ENCODE results near the gene PCLO.
A peak's percentile ranks its signal among the peaks of the same experiment; 100 is the strongest.
"Not testable (repeated sequence)": the region's sequence is repeated elsewhere in the genome, so short reads cannot be mapped to it uniquely, and the experiment has no call there.

Gene PCLO

DNA sequence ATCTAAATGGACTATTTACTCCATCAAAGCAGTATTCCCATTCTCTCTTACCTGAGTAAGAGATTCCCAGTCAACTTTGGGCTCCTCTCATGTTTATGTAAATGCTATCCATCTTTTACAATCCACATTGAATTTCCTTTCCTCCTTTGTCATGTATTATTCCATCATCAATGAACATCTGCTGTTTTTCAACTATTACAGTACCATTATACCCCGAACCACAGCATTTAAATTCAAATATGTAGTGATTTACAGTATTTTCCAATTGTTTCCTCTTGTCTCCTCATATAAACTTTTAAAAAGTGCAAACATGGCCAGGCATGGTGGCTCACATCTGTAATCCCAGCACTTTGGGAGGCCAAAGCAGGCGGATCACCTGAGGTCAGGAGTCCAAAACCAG is 20.3 kb downstream of the PCLO start:
- DNase-seq = no peak

GRCh38 chr7:83141927-83142326 is 20.8 kb downstream of the PCLO start:
- no peak for DNase-seq

- DNase-seq = no peak
Measured at GRCh38 chr7:83130623-83131545, 31.8 kb downstream of the PCLO start.

- DNase-seq = no peak
Measured at GRCh38 chr7:83130191-83130590, 32.5 kb downstream of the PCLO start.

- DNase-seq = no peak
Measured at GRCh38 chr7:83119494-83119893, 43.2 kb downstream of the PCLO start.

DNA sequence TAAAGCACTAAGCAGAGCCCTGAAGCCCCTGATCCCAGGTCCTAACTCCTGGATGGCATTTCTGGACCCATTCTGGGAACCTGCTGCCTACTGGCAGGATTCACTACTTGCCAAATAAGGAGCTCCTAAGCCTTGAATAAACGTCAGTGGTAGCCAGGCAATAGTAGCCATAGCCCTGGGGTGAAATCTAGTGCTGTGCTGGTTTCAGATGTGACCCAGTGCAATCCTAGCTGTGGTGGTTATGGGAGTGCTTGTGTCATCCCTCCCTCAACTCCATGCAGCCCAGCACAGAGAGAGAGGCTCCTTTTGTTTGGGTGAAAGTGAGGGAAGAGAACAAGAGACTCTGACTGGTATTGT is 43.7 kb downstream of the PCLO start:
- no peak for DNase-seq

DNA sequence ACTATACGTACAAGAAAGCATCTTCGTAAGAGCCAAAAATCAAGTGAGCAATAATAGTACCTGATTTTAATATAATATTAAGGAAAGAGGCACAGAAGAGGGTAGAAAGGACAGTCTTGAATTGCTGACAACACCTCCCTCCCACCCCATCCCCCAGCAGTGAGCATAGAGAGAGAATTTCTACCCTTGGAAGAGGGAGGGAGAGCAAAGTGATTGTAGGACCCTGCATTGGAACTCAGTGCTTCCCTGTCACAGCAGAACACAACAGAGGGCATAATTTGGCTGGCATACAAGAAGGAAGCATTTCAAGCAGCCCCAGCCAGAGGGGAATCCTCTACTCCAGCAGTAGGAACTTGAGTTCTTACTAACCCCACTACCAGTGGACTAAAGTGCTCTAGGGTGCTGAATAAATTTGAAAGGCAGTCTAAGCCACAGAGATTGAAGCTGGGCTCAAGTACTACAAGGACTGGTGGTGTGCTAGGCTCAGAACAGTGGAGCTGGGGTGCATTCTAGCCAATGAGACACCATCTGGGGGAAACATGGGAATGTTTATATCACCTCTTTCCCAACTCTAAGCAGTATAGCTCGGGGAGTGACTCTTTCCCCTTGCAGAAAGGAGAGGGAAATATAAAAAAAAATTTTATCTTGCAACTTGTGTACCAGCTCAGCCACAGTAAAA is 44.2 kb downstream of the PCLO start:
- no peak for DNase-seq

GRCh38 chr7:83117466-83117865 is 45.2 kb downstream of the PCLO start:
- no peak for DNase-seq

DNA sequence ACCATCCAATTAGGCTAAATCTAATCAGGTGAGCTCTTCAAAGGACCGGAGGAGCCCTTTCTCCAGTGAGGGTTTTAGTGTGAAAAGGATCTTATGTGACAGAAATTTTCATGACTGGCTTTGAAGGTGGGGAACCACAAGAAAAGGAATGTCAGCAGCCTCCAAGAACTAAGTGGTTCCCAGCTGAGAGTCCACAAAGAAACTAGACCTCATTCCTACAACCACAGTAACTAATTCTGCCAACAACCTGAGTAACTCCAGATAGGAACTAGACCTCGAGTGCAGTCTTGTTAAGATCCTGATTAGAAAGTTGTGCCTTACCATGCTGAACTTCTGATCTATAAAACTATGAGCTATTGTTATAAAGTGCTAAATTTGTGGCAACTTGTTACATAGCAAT is 51.3 kb downstream of the PCLO start:
- DNase-seq = no peak

- DNase-seq = no peak
Measured at GRCh38 chr7:83109352-83109751, 53.3 kb downstream of the PCLO start.

GRCh38 chr7:83105948-83106347 is 56.7 kb downstream of the PCLO start:
- no peak for DNase-seq

GRCh38 chr7:83105063-83105462 is 57.6 kb downstream of the PCLO start:
- no peak for DNase-seq

GRCh38 chr7:83101530-83101929 is 61.2 kb downstream of the PCLO start:
- DNase-seq = no peak

DNA sequence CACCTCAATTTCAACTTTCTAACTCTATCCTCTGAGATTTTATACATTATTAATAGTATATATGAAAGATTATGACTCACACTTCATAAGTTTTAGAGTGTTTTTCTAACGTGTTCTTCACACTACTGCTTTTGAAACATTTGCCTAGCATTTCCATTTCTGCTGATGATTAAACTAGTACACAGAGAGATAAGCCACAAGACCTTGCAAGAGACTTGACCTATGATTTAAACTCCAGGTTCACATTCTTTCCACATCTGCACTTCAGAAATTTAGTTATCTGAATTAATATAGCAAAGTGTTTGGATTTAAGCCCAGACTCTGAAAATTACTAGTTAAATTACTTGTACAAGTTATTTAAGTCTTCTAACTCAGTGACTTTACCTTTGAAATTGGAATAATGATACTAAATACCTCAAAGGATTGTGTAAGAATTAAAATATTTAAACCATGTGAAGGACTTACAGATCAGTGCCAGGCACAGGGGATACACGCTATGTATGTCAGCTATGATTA is 66.6 kb downstream of the PCLO start:
- DNase-seq = no peak

- no peak for DNase-seq
Measured at GRCh38 chr7:83085299-83085698, 77.4 kb downstream of the PCLO start.

DNA sequence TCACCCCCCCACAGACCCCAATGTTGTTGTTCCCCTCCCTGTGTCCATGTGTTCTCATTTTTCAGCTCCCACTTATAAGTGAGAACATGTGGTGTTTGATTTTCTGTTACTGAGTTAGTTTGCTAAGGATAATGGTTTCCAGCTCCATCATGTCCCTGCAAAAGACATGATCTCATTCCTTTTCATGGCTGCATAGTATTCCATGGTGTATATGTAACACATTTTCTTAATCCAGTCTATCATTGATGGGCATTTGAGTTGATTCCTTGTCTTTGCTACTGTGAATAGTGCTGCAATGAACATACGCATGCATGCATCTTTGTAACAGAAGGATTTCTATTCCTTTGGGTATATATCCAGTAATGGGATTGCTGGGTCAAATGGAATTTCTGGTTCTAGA is 82.8 kb downstream of the PCLO start:
- not testable (repeated sequence) for DNase-seq

DNA sequence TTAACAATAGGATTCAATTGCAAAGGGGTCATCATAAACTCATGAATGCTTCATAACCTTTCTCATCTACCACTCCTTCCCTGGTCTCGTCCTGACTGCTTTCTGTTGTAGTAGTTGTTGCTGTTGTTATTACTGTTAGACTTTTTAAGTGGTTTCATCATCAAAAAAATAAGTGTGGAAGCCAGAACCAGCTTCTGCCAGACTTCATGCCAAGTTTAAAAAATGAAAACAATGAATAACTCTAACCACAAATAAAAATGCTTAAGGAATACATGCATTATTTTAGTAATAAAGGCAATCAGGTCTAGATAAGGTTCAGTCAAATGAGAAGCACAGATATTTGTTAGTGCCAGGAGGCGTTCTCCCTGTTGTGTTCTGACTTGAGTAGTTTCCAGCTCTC is 85.4 kb downstream of the PCLO start:
- DNase-seq = no peak

DNA sequence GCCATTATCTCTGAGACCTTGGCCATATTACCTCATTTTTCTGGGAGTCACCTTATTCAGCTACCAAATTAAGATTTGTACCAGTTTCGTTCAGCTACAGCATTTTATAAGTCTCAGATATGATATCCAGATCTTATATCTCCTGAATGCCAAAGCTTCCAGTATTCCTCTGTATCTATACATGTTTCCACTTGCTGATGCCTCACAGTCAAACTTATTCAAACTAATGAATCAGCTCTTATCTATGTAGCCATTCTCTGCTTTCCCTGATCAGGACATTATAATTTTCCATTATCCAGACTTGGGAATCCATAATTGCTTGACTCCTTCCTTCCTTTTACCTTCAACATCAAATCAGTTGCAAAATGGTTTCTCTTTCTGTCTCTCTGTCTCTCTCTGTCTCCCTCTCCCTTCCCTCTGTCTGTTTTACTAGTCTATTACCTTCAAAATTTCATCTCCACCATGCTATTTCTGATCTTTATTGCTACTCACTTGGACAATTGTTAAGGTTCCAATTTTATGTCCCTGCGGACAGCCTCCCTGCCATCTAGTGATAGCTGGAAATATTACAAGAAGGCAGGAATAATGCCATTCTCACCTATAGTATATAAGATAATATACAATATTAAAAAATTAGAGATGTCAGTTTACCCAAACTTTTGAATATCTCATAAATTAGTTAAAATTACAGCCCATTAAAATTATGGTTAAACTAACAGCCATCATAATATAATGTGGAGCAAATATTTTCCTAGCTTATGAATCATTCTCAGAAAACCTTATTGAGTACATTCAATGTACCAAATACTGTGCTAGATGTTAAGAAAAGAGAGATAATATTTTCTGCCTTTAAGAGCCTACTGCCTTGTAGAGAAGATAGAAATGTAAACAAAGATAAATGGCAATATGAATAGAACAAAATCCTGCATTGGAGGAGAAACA is 89.8 kb downstream of the PCLO start:
- no peak for DNase-seq

- DNase-seq = no peak
Measured at GRCh38 chr7:83065714-83066113, 97.0 kb downstream of the PCLO start.

- DNase-seq = peak in 1 of 58 donors; percentile 1
Measured at GRCh38 chr7:83060218-83060617, 102.5 kb downstream of the PCLO start.

DNA sequence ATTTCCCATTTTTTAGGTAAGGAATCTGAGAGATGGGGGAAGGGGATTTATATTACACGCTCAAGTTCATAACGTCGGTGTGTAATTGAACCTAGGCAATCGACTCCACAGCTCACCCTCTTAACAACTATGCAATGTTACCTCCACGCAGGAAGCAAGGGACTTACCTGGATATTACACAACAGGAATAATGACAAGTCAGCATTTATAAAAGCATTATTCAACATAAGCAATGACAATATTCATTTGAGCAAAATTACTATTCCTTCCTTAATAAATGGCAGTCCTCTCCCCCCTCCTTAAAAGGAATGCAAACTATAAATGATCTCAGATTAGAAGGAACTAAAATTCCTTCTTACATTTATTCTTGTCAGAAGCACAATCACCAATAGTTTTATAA is 104.0 kb downstream of the PCLO start:
- DNase-seq = no peak

DNA sequence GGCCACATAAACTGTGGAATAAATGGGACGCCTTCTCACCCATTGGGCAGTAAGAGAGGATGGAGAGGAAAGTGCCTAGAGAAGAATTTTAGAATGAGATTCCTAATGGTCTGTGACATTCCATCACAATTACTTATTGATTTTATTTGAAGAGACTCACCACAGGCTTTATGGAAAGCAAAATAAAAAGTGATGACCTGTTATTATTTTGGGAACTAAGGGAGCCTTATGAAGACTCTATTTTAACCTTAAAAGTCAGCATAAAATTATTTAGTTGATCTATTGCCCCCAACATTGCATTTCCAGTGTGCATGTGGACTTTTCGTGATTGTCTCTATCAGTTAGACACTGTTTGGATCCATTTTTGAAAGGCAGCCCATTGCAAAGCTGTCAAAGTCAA is 107.5 kb downstream of the PCLO start:
- no peak for DNase-seq

All from anterior cingulate cortex (tissue), 58 donors.